OCI-LY1 (cell line): ENCODE results near the gene CACNA1I.

Experiments used
- EZH2 ChIP-seq: fragments of 200-600 bp; sonication (generic), shearing (Covaris generic); IDR thresholded peaks from 2 replicates; pipeline ENCODE4 v1.8.0; 2017; ENCODE audit warnings: borderline replicate concordance, mixed run types, mild to moderate bottlenecking, antibody characterized with exemption, low read length, moderate library complexity, mixed read lengths
- TF ChIP-seq, protein P1 (sequence below): fragments of 200-600 bp; sonication (generic), shearing (Covaris generic); IDR thresholded peaks from 2 replicates; pipeline ENCODE4 v1.5.1; 2017; ENCODE audit warnings: mild to moderate bottlenecking, antibody characterized with exemption, low read length, moderate library complexity, mixed read lengths

DNA sequence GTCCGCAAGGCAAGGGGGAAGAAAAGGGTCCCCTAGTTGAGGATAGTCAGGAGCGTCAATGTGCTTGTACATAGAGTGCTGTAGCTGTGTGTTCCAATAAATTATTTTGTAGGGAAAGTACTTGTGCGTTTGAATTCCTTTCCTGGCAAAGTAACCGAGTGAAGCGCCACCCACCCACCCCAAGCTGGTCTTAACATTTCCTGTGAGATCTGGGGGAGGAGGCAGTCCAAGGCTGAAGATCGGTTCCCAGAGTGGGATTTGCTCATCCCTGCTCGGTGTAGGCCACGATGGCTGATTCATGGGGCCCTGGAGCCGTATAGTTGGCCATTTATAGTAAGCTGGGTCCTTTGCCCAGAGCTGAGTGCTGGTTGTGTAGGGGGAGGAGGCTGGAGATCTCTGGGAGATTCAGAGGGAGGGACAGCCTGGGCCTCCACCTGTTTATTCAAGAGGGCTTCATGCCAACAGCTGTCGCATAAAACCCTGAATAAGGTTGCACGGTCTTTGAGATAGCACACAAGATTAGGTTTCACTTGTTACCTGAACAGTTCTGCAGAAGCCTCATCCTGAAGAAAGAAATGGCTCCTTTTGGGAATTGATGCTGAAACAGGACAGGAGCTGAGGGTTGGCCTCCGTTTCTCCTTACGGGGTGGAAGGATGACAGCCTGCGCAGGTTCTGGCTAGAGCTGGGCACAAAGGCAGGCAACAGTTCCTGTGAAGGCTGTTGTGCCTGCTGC lies 47.8 kb upstream of the CACNA1I start:
- TF ChIP-seq, protein P1, sequence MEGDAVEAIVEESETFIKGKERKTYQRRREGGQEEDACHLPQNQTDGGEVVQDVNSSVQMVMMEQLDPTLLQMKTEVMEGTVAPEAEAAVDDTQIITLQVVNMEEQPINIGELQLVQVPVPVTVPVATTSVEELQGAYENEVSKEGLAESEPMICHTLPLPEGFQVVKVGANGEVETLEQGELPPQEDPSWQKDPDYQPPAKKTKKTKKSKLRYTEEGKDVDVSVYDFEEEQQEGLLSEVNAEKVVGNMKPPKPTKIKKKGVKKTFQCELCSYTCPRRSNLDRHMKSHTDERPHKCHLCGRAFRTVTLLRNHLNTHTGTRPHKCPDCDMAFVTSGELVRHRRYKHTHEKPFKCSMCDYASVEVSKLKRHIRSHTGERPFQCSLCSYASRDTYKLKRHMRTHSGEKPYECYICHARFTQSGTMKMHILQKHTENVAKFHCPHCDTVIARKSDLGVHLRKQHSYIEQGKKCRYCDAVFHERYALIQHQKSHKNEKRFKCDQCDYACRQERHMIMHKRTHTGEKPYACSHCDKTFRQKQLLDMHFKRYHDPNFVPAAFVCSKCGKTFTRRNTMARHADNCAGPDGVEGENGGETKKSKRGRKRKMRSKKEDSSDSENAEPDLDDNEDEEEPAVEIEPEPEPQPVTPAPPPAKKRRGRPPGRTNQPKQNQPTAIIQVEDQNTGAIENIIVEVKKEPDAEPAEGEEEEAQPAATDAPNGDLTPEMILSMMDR = no peak
- no peak for TF ChIP-seq EZH2
